Smooth muscle cell (in vitro differentiated cells): ENCODE measurements around the gene PPP1R16B. TPM values are rescaled to one million over a fixed set of nuclear protein-coding genes. Genes with fewer than 3 reads are reported as not detected.

ENCODE experiments used
- DNase-seq: peaks from one replicate; lab custom pipeline; 2025; ENCODE audit not compliant: unreplicated experiment; lab: John Stamatoyannopoulos, UW
- H2AFZ ChIP-seq: fragments of 200-600 bp; sonication (generic); 2 replicates; pipeline ENCODE4 v1.6.0; 2016; ENCODE audit warnings: antibody characterized with exemption, low read depth, mild to moderate bottlenecking
- H3F3A ChIP-seq: fragments of 200-600 bp; sonication (generic); 2 replicates; pipeline ENCODE4 v1.6.0; 2017; ENCODE audit warnings: antibody characterized with exemption, low read depth
- H3K27ac ChIP-seq: fragments of 200-600 bp; sonication (generic); 2 replicates; pipeline ENCODE4 v1.5.1; 2016; ENCODE audit warnings: low read depth, mild to moderate bottlenecking
- H3K27me3 ChIP-seq: fragments of 200-600 bp; sonication (generic); 2 replicates; pipeline ENCODE4 v1.6.1; 2016; ENCODE audit warnings: low read depth, mild to moderate bottlenecking
- H3K36me3 ChIP-seq: fragments of 200-600 bp; sonication (generic); 2 replicates; pipeline ENCODE4 v1.5.1; 2016; ENCODE audit warnings: low read depth
- H3K4me1 ChIP-seq: fragments of 200-600 bp; sonication (generic); 2 replicates; pipeline ENCODE4 v1.5.1; 2016; ENCODE audit warnings: low read depth
- H3K4me2 ChIP-seq: fragments of 200-600 bp; sonication (generic); 2 replicates; pipeline ENCODE4 v1.6.0; 2016; ENCODE audit warnings: mild to moderate bottlenecking
- H3K4me3 ChIP-seq: fragments of 200-600 bp; sonication (generic); 2 replicates; pipeline ENCODE4 v1.5.1; 2016; ENCODE audit warnings: mild to moderate bottlenecking
- H3K79me2 ChIP-seq: fragments of 200-600 bp; sonication (generic); 2 replicates; pipeline ENCODE4 v1.6.0; 2016; ENCODE audit warnings: low read depth, mild to moderate bottlenecking
- H3K9ac ChIP-seq: fragments of 200-600 bp; sonication (generic); 2 replicates; pipeline ENCODE4 v1.6.0; 2016; ENCODE audit warnings: low read depth
- H3K9me3 ChIP-seq: fragments of 200-600 bp; sonication (generic); replicated peaks from 2 replicates; pipeline ENCODE4 v1.5.1; 2016; ENCODE audit warnings: low read depth
- H4K20me1 ChIP-seq: fragments of 200-600 bp; sonication (generic); 2 replicates; pipeline ENCODE4 v1.6.0; 2016; ENCODE audit warnings: low read depth
- WGBS: methylation state at CpG from one replicate; pipeline ENCODE4 v1.1.7; 2016; ENCODE audit warnings: low lambda C conversion rate; 5-methylcytosine and 5-hydroxymethylcytosine counted together
- polyA plus RNA-seq: library from polyadenylated mRNA; unstranded; fragments of >200 nt; fragmentation: Nextera tagmentation; extraction: Ambion mirVana; gene quantifications from 2 replicates; pipeline ENCODE4 v1.2.1, GENCODE V29; 2016
- total RNA-seq: library from RNA; depleted of rRNA; stranded (reverse); fragments of >200 nt; gene quantifications from 2 replicates; pipeline ENCODE4 v1.2.3, GENCODE V29; 2014
- TF ChIP-seq, protein P1 (sequence below): fragments of 200-600 bp; sonication (generic); IDR thresholded peaks from 2 replicates; pipeline ENCODE4 v1.5.1; 2017; ENCODE audit warnings: borderline replicate concordance, mild to moderate bottlenecking, antibody characterized with exemption; ENCODE audit not compliant: insufficient read depth, poor library complexity, severe bottlenecking

PPP1R16B gene
- total and polyA plus RNA-seq, 2 experiments from 2014 or later = not detected

DNA sequence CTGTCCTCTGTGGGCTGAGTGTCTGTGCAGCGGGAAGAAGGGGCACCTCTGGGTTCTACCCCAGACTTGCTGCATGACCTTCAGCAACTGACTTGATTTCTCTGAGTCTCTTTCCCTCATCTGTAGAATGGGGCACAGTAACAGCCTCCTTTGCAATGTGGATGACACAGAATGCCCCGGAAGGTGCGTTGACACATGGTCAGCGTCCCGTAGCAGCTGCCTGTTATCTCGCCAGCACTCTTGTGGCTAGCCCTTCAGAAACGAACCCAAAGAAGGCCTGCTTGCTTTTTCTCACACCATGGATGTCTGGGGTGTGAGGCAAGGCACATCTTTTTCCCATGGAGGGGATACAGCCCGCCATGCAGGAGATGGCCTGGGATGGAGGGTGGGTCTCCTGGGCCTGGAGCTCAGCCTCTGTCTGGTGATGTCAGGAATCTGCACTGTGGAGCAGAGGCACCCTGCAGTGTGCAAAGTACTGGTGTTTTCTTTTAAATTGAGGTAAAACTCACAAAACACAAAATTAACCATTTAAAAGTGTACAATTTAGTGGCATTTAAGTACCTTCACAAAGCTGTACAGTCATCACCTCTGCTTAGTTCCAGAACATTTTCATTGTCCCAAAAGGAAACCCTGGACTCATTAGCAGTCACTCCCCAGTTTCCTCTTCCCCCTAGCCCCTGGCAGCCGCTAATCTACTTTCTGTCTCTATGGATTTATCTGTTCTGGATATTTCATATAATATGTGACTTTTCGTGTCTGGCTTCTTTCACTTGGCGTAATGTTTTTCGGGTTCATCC lies 61.0 kb downstream of the PPP1R16B start:
- no peak overlapping the region for H3K27ac ChIP-seq
- H3F3A ChIP-seq = no peaks in the 10 kb centered on the region
- no peaks in the 10 kb centered on the region for H3K9me3 ChIP-seq
- TF ChIP-seq, protein P1, sequence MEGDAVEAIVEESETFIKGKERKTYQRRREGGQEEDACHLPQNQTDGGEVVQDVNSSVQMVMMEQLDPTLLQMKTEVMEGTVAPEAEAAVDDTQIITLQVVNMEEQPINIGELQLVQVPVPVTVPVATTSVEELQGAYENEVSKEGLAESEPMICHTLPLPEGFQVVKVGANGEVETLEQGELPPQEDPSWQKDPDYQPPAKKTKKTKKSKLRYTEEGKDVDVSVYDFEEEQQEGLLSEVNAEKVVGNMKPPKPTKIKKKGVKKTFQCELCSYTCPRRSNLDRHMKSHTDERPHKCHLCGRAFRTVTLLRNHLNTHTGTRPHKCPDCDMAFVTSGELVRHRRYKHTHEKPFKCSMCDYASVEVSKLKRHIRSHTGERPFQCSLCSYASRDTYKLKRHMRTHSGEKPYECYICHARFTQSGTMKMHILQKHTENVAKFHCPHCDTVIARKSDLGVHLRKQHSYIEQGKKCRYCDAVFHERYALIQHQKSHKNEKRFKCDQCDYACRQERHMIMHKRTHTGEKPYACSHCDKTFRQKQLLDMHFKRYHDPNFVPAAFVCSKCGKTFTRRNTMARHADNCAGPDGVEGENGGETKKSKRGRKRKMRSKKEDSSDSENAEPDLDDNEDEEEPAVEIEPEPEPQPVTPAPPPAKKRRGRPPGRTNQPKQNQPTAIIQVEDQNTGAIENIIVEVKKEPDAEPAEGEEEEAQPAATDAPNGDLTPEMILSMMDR = no peak
- no peak for DNase-seq
- no peaks in the 10 kb centered on the region for H3K4me1 ChIP-seq
- no peak overlapping the region for H2AFZ ChIP-seq
- H3K36me3 ChIP-seq = no peaks in the 10 kb centered on the region
- no peak overlapping the region for H3K4me2 ChIP-seq
- WGBS = 84% methylated on average over 12 of the region's 12 CpGs
- peaks cover 4% of the 10 kb centered on the region for H3K27me3 ChIP-seq
- no peak overlapping the region for H3K9ac ChIP-seq
- H4K20me1 ChIP-seq = no peaks in the 10 kb centered on the region
- no peak overlapping the region for H3K4me3 ChIP-seq
- no peaks in the 10 kb centered on the region for H3K79me2 ChIP-seq

DNA sequence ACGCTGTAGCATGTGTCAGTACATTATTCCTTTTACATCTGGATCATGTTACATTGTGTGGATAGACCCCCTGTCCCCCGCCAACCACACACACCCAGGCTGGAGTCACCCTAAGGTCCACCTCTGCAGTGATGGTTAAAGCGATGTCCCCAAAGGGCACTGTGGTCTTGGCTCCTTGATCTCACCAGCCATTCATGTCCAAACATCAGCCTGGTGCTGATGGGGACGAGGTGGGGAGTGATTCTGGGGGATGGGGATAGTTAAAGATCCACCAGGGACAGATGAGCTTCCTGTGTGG lies 61.5 kb downstream of the PPP1R16B start:
- peaks cover 5% of the 10 kb centered on the region for H3K27me3 ChIP-seq

DNA sequence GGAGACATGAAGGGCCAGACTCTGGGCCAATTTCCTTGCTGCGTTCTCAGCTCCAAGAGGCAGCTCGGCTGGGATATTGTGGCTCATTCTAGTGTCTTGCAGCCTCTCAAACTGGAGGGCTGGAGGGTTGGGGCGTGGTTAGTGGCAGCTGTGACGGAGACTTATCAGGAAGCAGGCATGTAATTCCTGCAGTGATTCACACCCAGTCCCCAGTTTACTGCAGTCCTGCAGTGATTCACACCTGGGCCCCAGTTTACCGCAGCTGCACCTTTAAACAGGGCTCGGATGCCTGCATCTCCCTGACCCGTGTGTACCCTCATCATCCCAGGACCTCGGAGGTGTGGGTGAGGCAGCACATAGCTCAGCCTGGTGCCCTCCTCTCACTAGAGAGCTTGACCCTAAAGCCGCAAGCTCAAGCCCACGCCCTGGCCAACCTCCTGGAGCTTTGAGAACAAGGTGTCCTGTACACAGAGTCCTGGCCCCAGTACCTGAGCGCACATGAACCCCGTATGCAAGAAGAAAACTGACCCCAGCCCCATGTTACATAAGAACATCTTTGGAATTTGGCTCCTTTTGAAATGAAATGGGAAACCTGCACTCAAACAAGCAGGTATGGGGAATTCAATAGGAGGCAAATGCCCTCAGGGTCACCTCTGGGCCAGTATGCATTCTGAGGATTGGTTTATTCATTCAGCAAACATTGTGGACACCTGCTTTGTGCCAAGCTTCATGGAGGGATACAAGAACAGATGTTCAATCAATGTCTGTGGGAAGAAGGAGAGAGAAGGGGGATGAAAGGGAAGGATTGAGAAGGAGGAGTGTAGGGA lies 65.4 kb downstream of the PPP1R16B start:
- no peak overlapping the region for H3K27ac ChIP-seq
- H3K4me3 ChIP-seq = no peak overlapping the region
- H3K4me1 ChIP-seq = no peaks in the 10 kb centered on the region
- H3K9me3 ChIP-seq = no peaks in the 10 kb centered on the region
- no peaks in the 10 kb centered on the region for H3K79me2 ChIP-seq
- H3K36me3 ChIP-seq = no peaks in the 10 kb centered on the region
- no peaks in the 10 kb centered on the region for H3F3A ChIP-seq
- peaks cover 10% of the 10 kb centered on the region for H3K27me3 ChIP-seq
- H4K20me1 ChIP-seq = no peaks in the 10 kb centered on the region
- no peak for DNase-seq
- TF ChIP-seq, protein P1 = no peak
- WGBS = 60% methylated on average over 12 of the region's 12 CpGs
- no peak overlapping the region for H2AFZ ChIP-seq
- H3K9ac ChIP-seq = no peak overlapping the region
- H3K4me2 ChIP-seq = no peak overlapping the region

More for the DNA sequence above, 61.5 kb downstream of the PPP1R16B start:
- whole genome bisulfite sequencing = 89% methylated on average over 4 of the region's 4 CpGs
- no peaks in the 10 kb centered on the region for H3K79me2 ChIP-seq
- TF ChIP-seq, protein P1 = no peak
- H3K4me2 ChIP-seq = no peak overlapping the region
- no peak overlapping the region for H3K4me3 ChIP-seq
- H4K20me1 ChIP-seq = no peaks in the 10 kb centered on the region
- no peak overlapping the region for H3K9ac ChIP-seq
- no peaks in the 10 kb centered on the region for H3K4me1 ChIP-seq
- no peaks in the 10 kb centered on the region for H3F3A ChIP-seq
- no peak for DNase-seq
- H3K36me3 ChIP-seq = no peaks in the 10 kb centered on the region
- no peaks in the 10 kb centered on the region for H3K9me3 ChIP-seq
- H2AFZ ChIP-seq = no peak overlapping the region
- H3K27ac ChIP-seq = no peak overlapping the region
